Right lung (tissue), 10 donors: ENCODE data around the gene MIOX. TPM values are rescaled to one million over a fixed set of nuclear protein-coding genes. Genes with fewer than 3 reads are reported as not detected.

Source experiments
- DNase-seq, 2 donors: peaks; one replicate each; pipeline ENCODE4 v3.0.0-alpha.2; 2013
- long read RNA-seq, 8 donors: transcript quantifications; one replicate each; lab custom pipeline, GENCODE V29; 2026
- polyA plus RNA-seq, 5 donors: library from polyadenylated mRNA; unstranded; fragments of 120-200 nt; gene quantifications; one replicate each; pipeline versions ENCODE4 v1.2.1 to v1.2.3, GENCODE V29; 2013; ENCODE audit warnings: inconsistent platforms in 1 of 5, low replicate concordance in 1 of 5; ENCODE audit not compliant: insufficient read length in 5 of 5, insufficient read depth in 1 of 5

Gene MIOX
- polyA plus RNA-seq: under 1 TPM in 3 of 5 donors, not detected in 2; 0.08 to 0.18 (median 0.08) TPM
- long read RNA-seq, donor 1: 0 reads
- long read RNA-seq, donor 2: 0 reads
- long read RNA-seq, donor 3: 0 reads
- long read RNA-seq, donor 4: 0 reads
- long read RNA-seq, donor 5: 0 reads
- long read RNA-seq, donor 6: 0 reads
- long read RNA-seq, donor 7: 0 reads
- long read RNA-seq, donor 8: 0 reads

GRCh38 chr22:50486561-50487289 is at the start of gene MIOX:
Gene MIOX (plus strand): TSS chr22:50486859. CDS start chr22:50486898, 39 bp downstream.
- DNase-seq: no peak

GRCh38 chr22:50437511-50438304 is 49.0 kb upstream of the MIOX start:
- DNase-seq: no peak

DNA sequence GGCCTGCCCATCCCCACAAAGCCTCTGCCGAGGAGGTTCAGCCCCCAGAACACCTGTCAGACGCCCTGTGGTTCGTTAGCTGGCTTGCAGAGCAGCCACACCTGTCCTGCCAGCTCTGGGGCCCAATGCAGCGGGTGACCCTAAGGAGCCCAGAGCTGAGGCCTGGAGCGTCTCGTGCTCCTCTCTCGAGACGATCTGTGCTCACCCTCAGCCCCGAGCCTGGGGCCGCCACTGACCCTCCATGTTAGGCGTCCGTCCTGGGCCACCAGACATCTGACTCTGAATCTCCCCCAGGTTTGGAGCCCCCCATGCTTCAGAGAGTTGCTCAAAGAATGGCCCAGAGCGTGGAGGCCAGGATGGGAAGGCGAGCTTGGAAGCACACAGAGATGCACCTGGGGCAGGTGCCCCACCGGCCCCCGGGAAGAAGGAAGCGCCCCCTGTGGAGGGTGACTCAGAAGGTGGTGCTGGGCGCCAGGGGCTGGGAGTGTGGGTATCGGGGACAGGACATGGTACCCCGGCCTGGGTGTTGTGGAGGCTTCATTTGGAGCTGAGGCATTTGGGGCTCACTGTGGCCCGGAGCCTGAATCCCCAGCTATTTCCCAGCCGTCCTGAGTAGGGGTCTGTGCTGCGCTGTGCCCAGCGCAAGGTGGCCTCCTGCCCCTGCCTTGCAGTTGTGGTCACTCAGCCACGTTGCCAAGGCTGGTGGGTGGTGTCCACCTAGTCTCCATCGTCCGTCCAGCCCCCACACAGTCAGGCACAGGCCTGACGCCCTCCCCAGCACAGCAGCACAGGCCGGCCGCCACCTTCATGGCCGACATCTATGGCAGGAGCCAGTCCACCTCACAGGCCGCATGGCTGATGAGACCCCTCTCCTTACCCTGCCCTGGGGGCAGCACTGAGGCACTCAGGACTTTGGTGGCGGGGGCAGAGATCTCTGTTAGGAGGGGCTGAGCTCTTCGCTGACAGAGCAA is 48.1 kb upstream of the MIOX start:
- DNase-seq: no peak

GRCh38 chr22:50439314-50439870 is 47.3 kb upstream of the MIOX start:
- DNase-seq: no peak

GRCh38 chr22:50439871-50440331 is 46.8 kb upstream of the MIOX start:
- DNase-seq: no peak

- DNase-seq: no peak
Observed at GRCh38 chr22:50440544-50441249, 46.0 kb upstream of the MIOX start.

- DNase-seq: no peak
Observed at GRCh38 chr22:50441428-50441993, 45.1 kb upstream of the MIOX start.

DNA sequence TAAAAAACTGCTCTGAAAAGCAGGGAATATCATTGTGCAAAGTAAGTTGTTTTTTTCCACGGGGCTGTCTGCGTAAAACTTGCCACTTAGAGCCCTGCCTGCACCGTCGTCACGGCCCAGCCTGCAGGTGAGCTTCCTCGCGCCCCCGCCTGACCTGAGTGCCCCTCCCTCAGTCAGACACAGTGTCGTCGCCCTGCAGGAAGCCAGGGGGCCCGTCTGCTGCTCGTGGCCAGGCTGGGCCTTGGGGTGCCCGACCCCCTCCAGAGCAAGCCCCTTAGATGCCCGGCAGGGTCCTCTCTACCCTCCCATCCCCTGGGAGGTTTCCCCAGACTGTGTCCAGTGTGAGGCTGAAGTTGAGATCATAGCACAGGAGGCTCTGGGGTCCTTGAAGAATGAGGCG is 43.5 kb upstream of the MIOX start:
- no peak for DNase-seq

DNA sequence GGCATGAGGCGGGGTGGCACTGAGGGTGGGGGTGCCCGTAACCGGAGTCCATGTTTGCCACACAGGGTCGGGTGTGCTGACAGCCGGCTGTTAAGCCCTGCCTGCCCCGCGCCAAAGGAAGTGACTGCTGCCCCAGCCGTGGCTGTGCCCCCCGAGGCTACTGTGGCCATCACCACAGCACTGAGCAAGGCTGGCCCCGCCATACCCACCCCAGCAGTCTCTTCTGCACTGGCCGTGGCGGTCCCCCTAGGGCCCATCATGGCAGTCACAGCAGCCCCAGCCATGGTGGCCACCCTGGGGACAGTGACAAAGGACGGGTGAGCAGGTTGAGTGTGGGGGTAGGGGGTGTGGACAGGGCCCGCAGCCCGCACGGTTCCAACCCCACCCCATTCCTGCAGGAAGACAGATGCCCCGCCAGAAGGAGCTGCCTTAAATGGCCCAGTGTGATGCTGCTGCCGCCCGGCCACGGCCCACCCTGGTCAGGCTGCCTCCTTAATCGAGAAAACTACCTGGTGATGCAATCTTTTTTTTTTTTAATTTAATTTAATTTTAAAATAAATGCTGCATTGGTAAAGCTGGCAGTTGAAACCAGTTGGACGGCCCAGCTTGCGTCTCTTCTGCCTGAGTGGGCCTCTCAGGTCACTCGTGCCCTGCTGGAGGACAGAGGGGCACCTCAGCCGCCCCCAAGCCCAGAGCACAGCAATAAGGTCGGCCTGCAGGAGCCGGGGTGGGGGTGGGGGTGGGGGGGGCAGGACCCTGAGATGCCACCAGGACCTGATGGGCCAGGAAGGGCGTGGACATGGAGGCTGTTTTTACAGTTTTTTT is 42.6 kb upstream of the MIOX start:
- DNase-seq: no peak

DNA sequence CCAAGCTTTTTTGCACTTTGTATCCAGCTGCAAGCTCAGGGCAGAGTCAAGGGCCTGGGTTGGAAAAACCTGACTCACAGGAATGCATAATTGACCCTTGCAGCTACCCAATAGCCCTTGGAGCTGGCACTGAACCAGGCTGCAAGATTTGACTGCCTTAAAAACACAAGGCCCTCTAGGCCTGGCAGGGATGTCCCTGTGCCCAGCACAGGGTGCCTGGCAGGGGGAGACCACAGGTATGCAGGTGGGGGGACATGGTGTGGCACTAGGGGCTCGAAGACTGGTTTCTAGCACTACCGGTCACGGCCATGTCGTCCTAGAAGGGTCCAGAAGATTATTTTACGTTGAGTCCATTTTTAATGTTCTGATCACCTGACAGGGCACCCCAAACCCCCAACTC is 42.0 kb upstream of the MIOX start:
- peak; percentile 58 to 61 for DNase-seq

DNA sequence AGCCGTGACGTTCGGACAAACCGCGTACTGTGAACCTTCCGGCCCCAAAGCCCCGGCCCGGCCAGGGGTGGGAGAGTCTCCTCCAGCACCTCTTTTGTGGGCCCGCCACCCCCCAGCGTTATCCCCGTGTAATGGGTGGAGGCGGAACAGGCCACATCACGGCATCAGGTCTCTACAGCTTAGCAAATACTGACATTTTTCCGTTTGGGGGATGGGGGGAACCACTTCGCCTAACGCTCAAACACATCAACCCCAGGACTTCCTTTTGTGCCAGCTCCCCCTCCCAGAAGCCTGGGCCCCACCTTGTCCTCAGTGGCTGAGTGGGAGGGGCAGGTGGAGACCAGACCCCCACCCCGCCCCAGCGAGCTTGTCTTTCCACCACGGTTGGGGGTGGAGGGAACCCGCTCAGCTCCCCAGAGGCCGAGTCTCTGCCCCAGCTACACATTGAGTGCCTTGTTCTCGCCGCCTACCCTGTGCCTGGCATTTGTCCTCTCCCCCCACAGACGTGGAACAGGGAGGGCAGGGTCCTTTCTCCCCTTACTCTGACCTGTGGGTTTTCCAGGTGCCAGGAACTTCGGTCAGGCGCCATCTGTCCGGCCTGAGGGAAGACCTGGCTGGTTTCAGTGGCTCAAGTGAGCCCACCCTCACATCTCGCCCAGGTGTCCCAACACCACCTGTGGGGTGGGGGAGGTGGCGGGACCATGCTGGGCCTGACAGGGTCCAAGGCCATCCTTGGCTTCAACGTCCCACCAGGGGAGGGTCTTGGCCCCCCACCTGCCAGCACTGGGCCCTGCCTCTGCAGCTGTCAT is 41.4 kb upstream of the MIOX start:
- peak; percentile 61 to 73 for DNase-seq

GRCh38 chr22:50445880-50446707 is 40.6 kb upstream of the MIOX start:
- no peak for DNase-seq

- DNase-seq: no peak
Observed at GRCh38 chr22:50446708-50447575, 39.7 kb upstream of the MIOX start.

GRCh38 chr22:50447576-50448551 is 38.8 kb upstream of the MIOX start:
- no peak for DNase-seq

DNA sequence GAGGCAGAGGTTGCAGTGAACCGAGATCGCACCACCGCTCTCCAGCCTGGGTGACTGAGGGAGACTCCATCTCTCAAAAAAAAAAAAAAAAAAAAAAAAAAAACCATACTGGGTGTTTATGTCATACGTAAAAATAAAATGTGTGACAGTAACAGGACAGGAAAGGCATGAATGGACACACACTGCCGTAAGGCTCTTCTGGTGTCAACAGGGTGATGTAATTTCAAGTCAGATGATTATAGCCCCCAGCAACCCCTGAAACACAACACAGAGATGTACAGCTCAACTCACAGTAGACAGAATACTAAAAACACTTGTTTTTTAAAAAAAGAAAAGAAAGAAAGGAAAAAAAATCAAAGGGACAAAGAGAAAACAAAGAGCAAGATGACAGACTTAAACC is 34.0 kb upstream of the MIOX start:
- DNase-seq: no peak
